ENCODE measurements around the gene CIB2. TPM values are rescaled to one million over a fixed set of nuclear protein-coding genes. Genes with fewer than 3 reads are reported as not detected.
A peak's percentile ranks its signal among the peaks of the same experiment; 100 is the strongest.

Gene CIB2
- total and polyA plus RNA-seq, 8 donors = 1.5 to 5.1 (median 3.8) TPM

DNA sequence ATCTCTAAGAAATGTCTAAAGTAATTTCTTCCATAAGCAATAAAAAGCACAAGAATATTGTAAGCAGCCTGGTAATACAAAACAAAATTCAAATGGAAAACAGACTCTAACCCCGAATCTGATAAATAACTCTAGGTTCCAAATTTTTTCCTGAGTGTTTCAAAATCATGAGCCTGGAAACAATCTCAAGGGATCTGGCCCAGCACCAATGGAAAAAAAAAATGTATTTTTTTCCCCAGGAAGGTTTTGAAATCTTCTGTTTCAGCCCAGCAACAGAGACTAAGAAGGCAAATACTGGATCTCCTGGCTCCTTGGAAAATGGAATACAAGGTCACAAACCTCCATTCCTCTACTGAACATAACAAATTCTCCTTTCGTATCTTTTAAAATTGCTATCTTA lies 66.7 kb downstream of the CIB2 start:
- WGBS, 2 donors = 36 to 43% methylated on average over 2 of the region's 2 CpGs
- ATAC-seq = peak in 1 of 4 donors; percentile 5
- Histone ChIP-seq H3K36me3 (no peaks in the 10 kb centered on the region), H3K27ac (peak overlapping the region; percentile 17 to 76 (median 54)), H3K4me1 (peaks cover 45 to 76% (median 65%) of the 10 kb centered on the region in 3 donors), H3K9me3 (no peaks in the 10 kb centered on the region), H3K4me3 (no peak overlapping the region), H3K27me3 (no peaks in the 10 kb centered on the region)
- DNase-seq = no peak
- TF ChIP-seq, protein P1, sequence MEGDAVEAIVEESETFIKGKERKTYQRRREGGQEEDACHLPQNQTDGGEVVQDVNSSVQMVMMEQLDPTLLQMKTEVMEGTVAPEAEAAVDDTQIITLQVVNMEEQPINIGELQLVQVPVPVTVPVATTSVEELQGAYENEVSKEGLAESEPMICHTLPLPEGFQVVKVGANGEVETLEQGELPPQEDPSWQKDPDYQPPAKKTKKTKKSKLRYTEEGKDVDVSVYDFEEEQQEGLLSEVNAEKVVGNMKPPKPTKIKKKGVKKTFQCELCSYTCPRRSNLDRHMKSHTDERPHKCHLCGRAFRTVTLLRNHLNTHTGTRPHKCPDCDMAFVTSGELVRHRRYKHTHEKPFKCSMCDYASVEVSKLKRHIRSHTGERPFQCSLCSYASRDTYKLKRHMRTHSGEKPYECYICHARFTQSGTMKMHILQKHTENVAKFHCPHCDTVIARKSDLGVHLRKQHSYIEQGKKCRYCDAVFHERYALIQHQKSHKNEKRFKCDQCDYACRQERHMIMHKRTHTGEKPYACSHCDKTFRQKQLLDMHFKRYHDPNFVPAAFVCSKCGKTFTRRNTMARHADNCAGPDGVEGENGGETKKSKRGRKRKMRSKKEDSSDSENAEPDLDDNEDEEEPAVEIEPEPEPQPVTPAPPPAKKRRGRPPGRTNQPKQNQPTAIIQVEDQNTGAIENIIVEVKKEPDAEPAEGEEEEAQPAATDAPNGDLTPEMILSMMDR (IDR thresholded peaks at IDR 0.05) = no peak
- intact Hi-C loops (cut with DNase I) = no loop called here
- FAIRE-seq = no peak

DNA sequence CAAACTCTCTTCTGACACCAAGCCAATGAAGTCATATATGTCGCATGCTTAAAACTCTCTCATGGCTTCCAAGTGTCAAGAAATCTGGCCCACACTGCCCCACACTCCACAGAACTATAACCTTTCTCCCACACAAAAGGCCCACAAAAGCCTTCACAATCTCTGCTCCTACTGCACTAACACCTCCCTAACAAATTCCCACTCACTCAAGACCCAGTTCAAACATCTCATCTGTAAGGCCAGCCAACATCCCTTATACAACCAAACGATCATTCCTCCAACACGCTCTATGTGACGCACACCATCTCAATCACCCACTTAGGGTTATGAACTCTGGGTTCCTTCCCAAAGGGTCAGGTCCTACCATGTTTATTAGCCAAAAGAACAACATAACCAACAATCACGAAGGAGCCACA lies 67.3 kb downstream of the CIB2 start:
- no peaks in the 10 kb centered on the region for H3K36me3 ChIP-seq
- FAIRE-seq (no peak), ATAC-seq (no peak), DNase-seq (no peak)
- intact Hi-C loops (cut with DNase I) = no loop called here
- TF ChIP-seq, protein P1 (IDR thresholded peaks at IDR 0.05) = no peak
- peaks cover 45 to 76% (median 59%) of the 10 kb centered on the region in 3 donors for H3K4me1 ChIP-seq
- no peak overlapping the region for H3K4me3 ChIP-seq
- 83 to 87% methylated on average over 5 of the region's 5 CpGs for WGBS, 2 donors
- H3K9me3 ChIP-seq = no peaks in the 10 kb centered on the region
- no peaks in the 10 kb centered on the region for H3K27me3 ChIP-seq
- peak overlapping the region in 1 of 4 donors; percentile 73 for H3K27ac ChIP-seq

DNA sequence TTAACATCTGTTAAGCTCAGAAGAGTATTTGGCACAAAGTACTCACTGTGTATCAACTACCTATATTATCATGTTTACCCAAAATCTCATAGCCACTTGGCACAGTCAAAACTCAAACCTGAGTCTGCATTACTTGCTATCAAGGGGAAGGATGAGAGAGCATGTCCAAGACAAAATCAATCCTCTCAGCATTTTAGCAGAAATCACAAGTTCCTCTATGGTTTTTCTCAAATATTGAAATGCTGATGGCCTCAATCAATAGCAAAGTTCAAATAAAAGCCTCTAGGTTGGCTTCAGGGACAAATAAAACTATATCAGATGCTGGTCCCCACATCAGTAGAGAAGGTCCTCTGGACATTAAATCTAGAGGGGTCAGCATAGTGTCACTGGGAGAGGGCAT lies 68.0 kb downstream of the CIB2 start:
- ATAC-seq (no peak), FAIRE-seq (no peak), DNase-seq (no peak)
- Histone ChIP-seq H3K4me1 (peaks cover 40 to 76% (median 56%) of the 10 kb centered on the region in 3 donors), H3K36me3 (no peaks in the 10 kb centered on the region), H3K27ac (no peak overlapping the region), H3K4me3 (no peak overlapping the region), H3K9me3 (no peaks in the 10 kb centered on the region), H3K27me3 (no peaks in the 10 kb centered on the region)
- TF ChIP-seq, protein P1 (IDR thresholded peaks at IDR 0.05) = no peak
- intact Hi-C loops (cut with DNase I) = no loop called here

DNA sequence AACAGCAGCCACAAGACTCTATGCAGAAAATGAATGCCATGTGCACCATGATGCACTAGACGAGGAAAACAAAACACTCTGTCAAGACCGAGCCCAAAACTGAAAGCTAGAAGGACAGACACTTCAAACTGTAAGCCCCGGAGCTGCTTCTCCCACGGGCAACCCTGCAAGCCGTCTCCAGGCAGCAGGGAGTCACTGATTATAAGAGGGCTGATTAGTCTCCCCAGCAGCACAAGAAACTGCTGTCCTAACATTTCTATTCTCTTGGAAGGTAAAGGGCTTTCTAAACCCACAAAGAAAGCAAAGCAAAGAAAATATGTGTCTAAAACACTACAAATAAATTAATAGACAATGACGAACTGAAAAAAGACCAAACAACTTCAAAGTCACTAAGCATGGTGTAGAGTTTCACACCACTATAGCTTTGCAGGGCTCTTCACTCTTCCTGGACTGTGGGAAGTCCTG lies 69.2 kb downstream of the CIB2 start:
- intact Hi-C loops (cut with DNase I) = no loop called here
- Histone ChIP-seq H3K4me1 (peaks cover 37 to 69% (median 57%) of the 10 kb centered on the region in 3 donors), H3K9me3 (no peaks in the 10 kb centered on the region), H3K27ac (peak overlapping the region in 1 of 4 donors; percentile 13), H3K27me3 (no peaks in the 10 kb centered on the region), H3K4me3 (no peak overlapping the region), H3K36me3 (no peaks in the 10 kb centered on the region)
- 5 to 6% methylated on average over 6 of the region's 6 CpGs for WGBS, 2 donors
- peak in 3 of 4 donors; percentile 18 to 27 (median 22) for ATAC-seq
- TF ChIP-seq, protein P1 (IDR thresholded peaks at IDR 0.05) = no peak
- no peak for DNase-seq
- FAIRE-seq = no peak

DNA sequence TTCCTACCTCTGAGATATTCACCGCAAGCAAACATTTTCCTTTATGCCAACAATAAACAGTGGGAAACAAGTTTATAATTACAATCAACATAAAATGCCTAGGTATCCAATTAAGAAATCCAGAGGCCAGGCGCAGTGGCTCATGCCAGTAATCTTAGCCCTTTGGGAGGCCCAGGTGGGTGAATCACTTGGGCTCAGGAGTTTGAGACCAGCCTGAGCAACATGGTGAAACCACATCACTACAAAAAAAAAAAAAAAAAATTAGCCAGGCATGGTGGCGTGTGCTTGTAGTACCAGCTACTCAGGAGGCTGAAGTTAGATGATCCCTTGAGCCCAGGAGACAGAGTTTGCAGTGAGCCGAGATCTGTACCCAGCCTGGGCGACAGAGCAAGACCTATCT lies 71.0 kb downstream of the CIB2 start:
- no peak for DNase-seq
- H3K4me3 ChIP-seq = no peak overlapping the region
- H3K4me1 ChIP-seq = peaks cover 39 to 69% (median 56%) of the 10 kb centered on the region in 3 donors
- H3K27me3 ChIP-seq = no peaks in the 10 kb centered on the region
- H3K9me3 ChIP-seq = no peaks in the 10 kb centered on the region
- TF ChIP-seq, protein P1 (IDR thresholded peaks at IDR 0.05) = no peak
- H3K36me3 ChIP-seq = no peaks in the 10 kb centered on the region
- no peak overlapping the region for H3K27ac ChIP-seq
- no peak for ATAC-seq
- 93 to 96% methylated on average over 5 of the region's 5 CpGs for WGBS, 2 donors
- no peak for FAIRE-seq
- intact Hi-C loops (cut with DNase I) = no loop called here
